Stimulated activated naive B cell treated with anti-CD40 and anti-IgM and Interleukin-4, amounts not matched to agents 10 μg/mL and 1 μg/mL and 100 μg/mL, for 72 hours (primary cell): ENCODE results near the gene DUSP16.

Experiments used
- ATAC-seq, 2 donors: fragments of 150-1000 bp; cut with Tn5 transposase; replicated peaks; 2 replicates each; pipeline ENCODE4 v1.10.0; 2021; ENCODE audit warnings: moderate library complexity in 1 of 2
- DNase-seq: peaks from one replicate; pipeline ENCODE4 v3.0.0; 2021
- H3K27ac Mint-ChIP-seq: one replicate; pipeline ENCODE4 v1.8.0; 2022; ENCODE audit warnings: mild to moderate bottlenecking, mixed read lengths
- H3K27me3 Mint-ChIP-seq, 2 donors: one replicate each; pipeline ENCODE4 v1.8.0; 2022; ENCODE audit warnings: mixed read lengths in 2 of 2
- H3K36me3 Mint-ChIP-seq, 2 donors: one replicate each; pipeline ENCODE4 v1.8.0; 2022; ENCODE audit warnings: mixed read lengths in 2 of 2, mild to moderate bottlenecking in 1 of 2
- H3K4me1 Mint-ChIP-seq, 2 donors: one replicate each; pipeline ENCODE4 v1.8.0; 2022; ENCODE audit warnings: mixed read lengths in 2 of 2, mild to moderate bottlenecking in 1 of 2
- H3K4me3 Mint-ChIP-seq, 2 donors: one replicate each; pipeline ENCODE4 v1.8.0; 2022; ENCODE audit warnings: mild to moderate bottlenecking in 2 of 2, mixed read lengths in 2 of 2, moderate library complexity in 1 of 2
- H3K9me3 Mint-ChIP-seq, 2 donors: one replicate each; pipeline ENCODE4 v1.8.0; 2022; ENCODE audit warnings: mixed read lengths in 2 of 2, mild to moderate bottlenecking in 1 of 2

The DUSP16 gene

GRCh38 chr12:12546314-12546772, 16.3 kb downstream of the DUSP16 start:
- Mint-ChIP-seq H3K4me3 (no peak overlapping the region), H3K27ac (no peak overlapping the region), H3K27me3 (no peaks in the 10 kb centered on the region), H3K9me3 (no peaks in the 10 kb centered on the region), H3K4me1 (no peaks in the 10 kb centered on the region), H3K36me3 (no peaks in the 10 kb centered on the region)
- DNase-seq (no peak), ATAC-seq (no peak)

- peaks cover 0 to 3% of the 10 kb centered on the region in 2 donors for H3K36me3 Mint-ChIP-seq
- no peaks in the 10 kb centered on the region for H3K27me3 Mint-ChIP-seq
- DNase-seq (no peak), ATAC-seq (no peak)
- H3K4me1 Mint-ChIP-seq, result peaks cover 4 to 9% of the 10 kb centered on the region in 2 donors
- no peak overlapping the region for H3K27ac Mint-ChIP-seq
- H3K4me3 Mint-ChIP-seq, result no peak overlapping the region
- peaks cover 0 to 2% of the 10 kb centered on the region in 2 donors for H3K9me3 Mint-ChIP-seq
Observed at GRCh38 chr12:12543959-12544358, 18.7 kb downstream of the DUSP16 start.

GRCh38 chr12:12542964-12543363, 19.7 kb downstream of the DUSP16 start:
- peaks cover 0 to 3% of the 10 kb centered on the region in 2 donors for H3K36me3 Mint-ChIP-seq

GRCh38 chr12:12542286-12542685, 20.4 kb downstream of the DUSP16 start:
- Mint-ChIP-seq H3K36me3 (peaks cover 0 to 3% of the 10 kb centered on the region in 2 donors), H3K27ac (no peak overlapping the region)

More at GRCh38 chr12:12542964-12543363, 19.7 kb downstream of the DUSP16 start:
- ATAC-seq (no peak), DNase-seq (no peak)
- no peak overlapping the region for H3K4me3 Mint-ChIP-seq
- H3K27me3 Mint-ChIP-seq, result no peaks in the 10 kb centered on the region
- no peak overlapping the region for H3K27ac Mint-ChIP-seq
- peaks cover 6 to 9% of the 10 kb centered on the region in 2 donors for H3K4me1 Mint-ChIP-seq
- H3K9me3 Mint-ChIP-seq, result peaks cover 0 to 2% of the 10 kb centered on the region in 2 donors

GRCh38 chr12:12541782-12542181, 20.9 kb downstream of the DUSP16 start:
- Mint-ChIP-seq H3K4me3 (no peak overlapping the region), H3K27ac (no peak overlapping the region)
- ATAC-seq, result no peak

More at GRCh38 chr12:12542286-12542685, 20.4 kb downstream of the DUSP16 start:
- ATAC-seq, result no peak
- Mint-ChIP-seq H3K4me1 (peaks cover 6 to 9% of the 10 kb centered on the region in 2 donors), H3K4me3 (no peak overlapping the region), H3K9me3 (peaks cover 0 to 2% of the 10 kb centered on the region in 2 donors), H3K27me3 (no peaks in the 10 kb centered on the region)
- no peak for DNase-seq

GRCh38 chr12:12540261-12541013, 22.2 kb downstream of the DUSP16 start:
- Mint-ChIP-seq H3K4me1 (peaks cover 6 to 9% of the 10 kb centered on the region in 2 donors), H3K4me3 (no peak overlapping the region), H3K27me3 (no peaks in the 10 kb centered on the region), H3K9me3 (peaks cover 0 to 2% of the 10 kb centered on the region in 2 donors), H3K36me3 (peaks cover 0 to 3% of the 10 kb centered on the region in 2 donors), H3K27ac (no peak overlapping the region)
- DNase-seq (no peak), ATAC-seq (no peak)

More at GRCh38 chr12:12541782-12542181, 20.9 kb downstream of the DUSP16 start:
- Mint-ChIP-seq H3K4me1 (peaks cover 6 to 9% of the 10 kb centered on the region in 2 donors), H3K36me3 (peaks cover 0 to 3% of the 10 kb centered on the region in 2 donors), H3K27me3 (no peaks in the 10 kb centered on the region), H3K9me3 (peaks cover 0 to 2% of the 10 kb centered on the region in 2 donors)
- no peak for DNase-seq

- Mint-ChIP-seq H3K36me3 (peaks cover 0 to 3% of the 10 kb centered on the region in 2 donors), H3K4me3 (no peak overlapping the region), H3K4me1 (peaks cover 6 to 15% of the 10 kb centered on the region in 2 donors), H3K27ac (no peak overlapping the region), H3K9me3 (peaks cover 0 to 2% of the 10 kb centered on the region in 2 donors), H3K27me3 (no peaks in the 10 kb centered on the region)
- DNase-seq (no peak), ATAC-seq (no peak)
Observed at GRCh38 chr12:12539028-12539810, 23.4 kb downstream of the DUSP16 start.

- H3K27ac Mint-ChIP-seq, result no peak overlapping the region
- H3K9me3 Mint-ChIP-seq, result peaks cover 0 to 2% of the 10 kb centered on the region in 2 donors
- DNase-seq (no peak), ATAC-seq (no peak)
- peaks cover 0 to 3% of the 10 kb centered on the region in 2 donors for H3K36me3 Mint-ChIP-seq
- no peaks in the 10 kb centered on the region for H3K27me3 Mint-ChIP-seq
- no peak overlapping the region for H3K4me3 Mint-ChIP-seq
- H3K4me1 Mint-ChIP-seq, result peaks cover 6 to 20% of the 10 kb centered on the region in 2 donors
Observed at GRCh38 chr12:12538535-12538934, 24.1 kb downstream of the DUSP16 start.

- ATAC-seq (no peak), DNase-seq (no peak)
- no peak overlapping the region for H3K27ac Mint-ChIP-seq
Observed at GRCh38 chr12:12537421-12537820, 25.2 kb downstream of the DUSP16 start.

GRCh38 chr12:12534975-12535374, 27.7 kb downstream of the DUSP16 start:
- DNase-seq (no peak), ATAC-seq (no peak)
- Mint-ChIP-seq H3K9me3 (no peaks in the 10 kb centered on the region), H3K4me3 (no peak overlapping the region), H3K27me3 (no peaks in the 10 kb centered on the region), H3K4me1 (peaks cover 2 to 11% of the 10 kb centered on the region in 2 donors), H3K27ac (no peak overlapping the region), H3K36me3 (no peaks in the 10 kb centered on the region)

More at GRCh38 chr12:12537421-12537820, 25.2 kb downstream of the DUSP16 start:
- Mint-ChIP-seq H3K4me1 (peaks cover 6 to 20% of the 10 kb centered on the region in 2 donors), H3K36me3 (peaks cover 0 to 3% of the 10 kb centered on the region in 2 donors), H3K9me3 (peaks cover 0 to 2% of the 10 kb centered on the region in 2 donors), H3K4me3 (no peak overlapping the region), H3K27me3 (no peaks in the 10 kb centered on the region)

- no peak for ATAC-seq
- H3K27me3 Mint-ChIP-seq, result no peaks in the 10 kb centered on the region
- peaks cover 2 to 11% of the 10 kb centered on the region in 2 donors for H3K4me1 Mint-ChIP-seq
- H3K4me3 Mint-ChIP-seq, result no peak overlapping the region
- H3K9me3 Mint-ChIP-seq, result no peaks in the 10 kb centered on the region
- no peak for DNase-seq
- no peaks in the 10 kb centered on the region for H3K36me3 Mint-ChIP-seq
- no peak overlapping the region for H3K27ac Mint-ChIP-seq
Observed at GRCh38 chr12:12534166-12534866, 28.3 kb downstream of the DUSP16 start.

GRCh38 chr12:12533238-12533829, 29.3 kb downstream of the DUSP16 start:
- peaks cover 5 to 11% of the 10 kb centered on the region in 2 donors for H3K4me1 Mint-ChIP-seq
- DNase-seq (no peak), ATAC-seq (no peak)
- H3K27me3 Mint-ChIP-seq, result no peaks in the 10 kb centered on the region
- H3K4me3 Mint-ChIP-seq, result no peak overlapping the region
- H3K27ac Mint-ChIP-seq, result peak overlapping the region; percentile 6
- H3K9me3 Mint-ChIP-seq, result no peaks in the 10 kb centered on the region
- no peaks in the 10 kb centered on the region for H3K36me3 Mint-ChIP-seq

- peaks cover 6 to 11% of the 10 kb centered on the region in 2 donors for H3K4me1 Mint-ChIP-seq
- no peak for DNase-seq
- no peaks in the 10 kb centered on the region for H3K36me3 Mint-ChIP-seq
- H3K27me3 Mint-ChIP-seq, result no peaks in the 10 kb centered on the region
- no peak overlapping the region for H3K27ac Mint-ChIP-seq
- H3K4me3 Mint-ChIP-seq, result no peak overlapping the region
- no peak for ATAC-seq
- H3K9me3 Mint-ChIP-seq, result no peaks in the 10 kb centered on the region
Observed at GRCh38 chr12:12531194-12531593, 31.5 kb downstream of the DUSP16 start.
